OCI-LY7 (cell line): ENCODE results near the gene BTBD9. TPM values are rescaled to one million over a fixed set of nuclear protein-coding genes. Genes with fewer than 3 reads are reported as not detected.

ENCODE experiments used
- BruUV-seq: library from RNA; stranded (reverse); fragments of 400-500 nt; replicated peaks from 2 replicates; lab custom pipeline; 2021; lab: Mats Ljungman, UMichigan
- CTCF ChIA-PET: fragments of 300-600 bp; sonication (Branson Sonifier 250); formaldehyde crosslinking; loops from one replicate; lab custom pipeline; 2022; ENCODE audit warnings: antibody characterized with exemption; ENCODE audit not compliant: unreplicated experiment; lab: Charles Lee
- POLR2A ChIA-PET: fragments of 300-600 bp; sonication (Branson Sonifier 250); formaldehyde crosslinking; loops from one replicate; lab custom pipeline; 2022; ENCODE audit warnings: antibody characterized with exemption; lab: Charles Lee
- DNase-seq: peaks from one replicate; pipeline ENCODE4 v3.0.0-alpha.2; 2015; ENCODE audit warnings: low spot score
- H2AFZ ChIP-seq: fragments of 200-600 bp; sonication (generic), shearing (Covaris generic); 2 replicates; pipeline ENCODE4 v1.6.1; 2014; ENCODE audit warnings: mild to moderate bottlenecking, antibody characterized with exemption, low read length, moderate library complexity
- H3K27ac ChIP-seq: fragments of 200-600 bp; sonication (generic); 2 replicates; pipeline ENCODE4 v1.5.1; 2014; ENCODE audit warnings: mixed run types, low read depth, mild to moderate bottlenecking, moderate library complexity, low read length, inconsistent platforms; ENCODE audit not compliant: poor library complexity, severe bottlenecking
- H3K36me3 ChIP-seq: fragments of 200-600 bp; sonication (generic); 2 replicates; pipeline ENCODE4 v1.6.1; 2014; ENCODE audit warnings: mild to moderate bottlenecking, antibody characterized with exemption, low read length, moderate library complexity, mixed read lengths; ENCODE audit not compliant: insufficient read depth
- H3K4me1 ChIP-seq: fragments of 200-600 bp; sonication (generic); 2 replicates; pipeline ENCODE4 v1.5.1; 2014; ENCODE audit warnings: mild to moderate bottlenecking, low read length; ENCODE audit not compliant: insufficient read depth, poor library complexity, severe bottlenecking
- H3K4me2 ChIP-seq: fragments of 200-600 bp; sonication (generic); 2 replicates; pipeline ENCODE4 v1.6.1; 2014; ENCODE audit warnings: mild to moderate bottlenecking, low read length
- H3K4me3 ChIP-seq: fragments of 200-600 bp; sonication (generic); 2 replicates; pipeline ENCODE4 v1.5.1; 2014; ENCODE audit warnings: mild to moderate bottlenecking, low read depth, low read length; ENCODE audit not compliant: poor library complexity, severe bottlenecking
- H3K79me2 ChIP-seq: fragments of 200-600 bp; sonication (generic); 2 replicates; pipeline ENCODE4 v1.6.1; 2016; ENCODE audit warnings: low read depth, mild to moderate bottlenecking, low read length, moderate library complexity, mixed read lengths; ENCODE audit not compliant: insufficient read depth
- H3K9me2 ChIP-seq: fragments of 200-600 bp; sonication (generic); 2 replicates; pipeline ENCODE4 v1.6.1; 2016; ENCODE audit warnings: mild to moderate bottlenecking, low read length, mixed read lengths; ENCODE audit not compliant: insufficient read depth
- H3K9me3 ChIP-seq: fragments of 200-600 bp; sonication (generic); 2 replicates; pipeline ENCODE4 v1.6.1; 2014; ENCODE audit warnings: mild to moderate bottlenecking, mixed run types, low read length, mixed read lengths
- H4K20me1 ChIP-seq: fragments of 200-600 bp; sonication (generic); 2 replicates; pipeline ENCODE4 v1.6.1; 2014; ENCODE audit warnings: mild to moderate bottlenecking, antibody characterized with exemption, low read length, moderate library complexity, mixed read lengths; ENCODE audit not compliant: insufficient read depth
- CTCF ChIP-seq: fragments of 200-600 bp; sonication (generic); conservative IDR thresholded peaks from 2 replicates; pipeline ENCODE4 v1.5.1; 2014; ENCODE audit warnings: mild to moderate bottlenecking, antibody characterized with exemption, low read length, moderate library complexity, mixed read lengths
- EZH2phosphoT487 ChIP-seq: fragments of 200-600 bp; sonication (generic); IDR thresholded peaks from 2 replicates; pipeline ENCODE4 v1.6.1; 2018; ENCODE audit warnings: low read depth, borderline replicate concordance, mild to moderate bottlenecking, mixed run types, antibody characterized with exemption, low read length, moderate library complexity, mixed read lengths
- intact Hi-C: fragments of 100-400 bp; cut with micrococcal nuclease; formaldehyde crosslinking; loops from one replicate; pipeline ENCODE4 v1.10.0; 2022; ENCODE audit not compliant: unreplicated experiment
- total RNA-seq, 2 experiments: library from RNA; depleted of rRNA in 1 of 2; stranded (reverse); fragments of >200 nt in 1 of 2; shearing (Covaris generic) in 1 of 2; gene quantifications; 2 replicates each; pipeline ENCODE4 v1.2.3, GENCODE V29; 2014 to 2022

Gene BTBD9
- total RNA-seq, 2 experiments from 2014 or later = 5.9 to 7.3 TPM

- no peak for TF ChIP-seq CTCF
- no peak for TF ChIP-seq EZH2phosphoT487
- CTCF ChIA-PET = no interaction called here
- Histone ChIP-seq H4K20me1 (no peaks in the 10 kb centered on the region), H3K4me1 (no peaks in the 10 kb centered on the region), H2AFZ (no peak overlapping the region), H3K4me3 (no peak overlapping the region), H3K9me3 (no peaks in the 10 kb centered on the region), H3K27ac (no peak overlapping the region), H3K9me2 (no peaks in the 10 kb centered on the region), H3K4me2 (no peak overlapping the region), H3K79me2 (no peaks in the 10 kb centered on the region), H3K36me3 (no peaks in the 10 kb centered on the region)
- POLR2A ChIA-PET = no interaction called here
- no TSS peak for BruUV-seq
- intact Hi-C loops = no loop called here
- DNase-seq = no peak
Observed at GRCh38 chr6:38364127-38364526, 275.6 kb downstream of the BTBD9 start.

GRCh38 chr6:38355519-38355918 lies 284.2 kb downstream of the BTBD9 start:
- H3K79me2 ChIP-seq = no peaks in the 10 kb centered on the region
- no peak for DNase-seq
- no peaks in the 10 kb centered on the region for H3K4me1 ChIP-seq
- BruUV-seq = no TSS peak
- ChIA-PET POLR2A (no interaction called here), CTCF (no interaction called here)
- no peak for TF ChIP-seq CTCF
- no peak for TF ChIP-seq EZH2phosphoT487
- no peaks in the 10 kb centered on the region for H4K20me1 ChIP-seq
- intact Hi-C loops = no loop called here
- H3K4me3 ChIP-seq = no peak overlapping the region
- H3K9me2 ChIP-seq = no peaks in the 10 kb centered on the region
- no peaks in the 10 kb centered on the region for H3K9me3 ChIP-seq
- H3K4me2 ChIP-seq = no peak overlapping the region
- no peak overlapping the region for H3K27ac ChIP-seq
- no peaks in the 10 kb centered on the region for H3K36me3 ChIP-seq
- no peak overlapping the region for H2AFZ ChIP-seq

GRCh38 chr6:38354905-38355304 lies 284.8 kb downstream of the BTBD9 start:
- H4K20me1 ChIP-seq = no peaks in the 10 kb centered on the region
- no TSS peak for BruUV-seq
- H3K9me3 ChIP-seq = no peaks in the 10 kb centered on the region
- CTCF ChIA-PET = no interaction called here
- no peaks in the 10 kb centered on the region for H3K9me2 ChIP-seq
- no peak for TF ChIP-seq EZH2phosphoT487
- no peak for TF ChIP-seq CTCF
- intact Hi-C loops = no loop called here
- H3K27ac ChIP-seq = no peak overlapping the region
- DNase-seq = no peak
- POLR2A ChIA-PET = interaction anchor here (0.6 kb wide), 2 partner anchors 70 to 410 kb away, joined by 3 to 4 read pairs; no protein-coding TSS in a partner anchor
- no peak overlapping the region for H2AFZ ChIP-seq
- H3K79me2 ChIP-seq = no peaks in the 10 kb centered on the region
- no peaks in the 10 kb centered on the region for H3K4me1 ChIP-seq
- no peak overlapping the region for H3K4me3 ChIP-seq
- H3K36me3 ChIP-seq = no peaks in the 10 kb centered on the region
- H3K4me2 ChIP-seq = no peak overlapping the region
